22Rv1 (cell line): ENCODE measurements around the gene COL23A1.

Source experiments
- H3K27ac ChIP-seq: fragments of 450-650 bp; 2 replicates; pipeline ENCODE4 v1.5.1; 2017
- CTCF ChIP-seq: fragments of 450-650 bp; IDR thresholded peaks from 2 replicates; pipeline ENCODE4 v1.5.1; 2017; ENCODE audit warnings: mild to moderate bottlenecking
- ZFX ChIP-seq: fragments of 450-650 bp; IDR thresholded peaks from 2 replicates; pipeline ENCODE4 v1.6.1; 2017; ENCODE audit warnings: antibody characterized with exemption, borderline replicate concordance

Gene COL23A1

GRCh38 chr5:178577944-178578343 is 12.2 kb downstream of the COL23A1 start:
- TF ChIP-seq CTCF: no peak
- TF ChIP-seq ZFX: no peak
- no peak overlapping the region for H3K27ac ChIP-seq

DNA sequence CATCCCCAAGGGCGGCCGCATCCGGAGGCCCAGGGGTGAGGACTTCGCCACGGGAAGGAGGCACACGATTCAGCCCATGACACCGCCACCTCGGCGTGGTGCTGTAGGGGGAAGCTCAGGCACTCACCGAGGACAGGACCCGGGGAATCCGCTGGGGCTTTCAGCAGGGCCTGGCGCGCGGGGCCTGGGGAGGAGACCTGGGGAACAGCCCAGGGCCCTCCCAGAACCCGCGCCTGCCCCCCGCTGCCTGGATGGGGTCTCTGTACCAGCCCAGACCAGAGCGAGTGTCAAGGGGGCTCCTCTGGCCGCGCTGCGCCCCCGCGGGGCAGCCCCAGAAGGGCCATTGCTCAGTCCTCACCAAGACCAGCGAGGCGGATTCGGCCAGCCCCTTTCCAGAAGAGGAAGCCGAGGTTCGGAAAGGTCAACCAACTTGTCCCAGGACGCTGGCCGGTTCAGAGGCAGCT is 12.8 kb downstream of the COL23A1 start:
- TF ChIP-seq ZFX (no peak), CTCF (no peak)
- H3K27ac ChIP-seq: no peak overlapping the region

GRCh38 chr5:178576591-178577351 is 13.4 kb downstream of the COL23A1 start:
- no peak overlapping the region for H3K27ac ChIP-seq
- TF ChIP-seq CTCF (no peak), ZFX (no peak)

GRCh38 chr5:178573216-178573615 is 17.0 kb downstream of the COL23A1 start:
- TF ChIP-seq ZFX (no peak), CTCF (no peak)
- H3K27ac ChIP-seq: no peak overlapping the region

- TF ChIP-seq ZFX (no peak), CTCF (no peak)
- H3K27ac ChIP-seq: no peak overlapping the region
Observed at GRCh38 chr5:178572617-178573016, 17.6 kb downstream of the COL23A1 start.

GRCh38 chr5:178569485-178569884 is 20.7 kb downstream of the COL23A1 start:
- no peak for TF ChIP-seq CTCF
- H3K27ac ChIP-seq: no peak overlapping the region

GRCh38 chr5:178564811-178565550 is 25.2 kb downstream of the COL23A1 start:
- TF ChIP-seq CTCF (no peak), ZFX (no peak)
- no peak overlapping the region for H3K27ac ChIP-seq
